H1 (cell line): ENCODE results near the gene TOM1L2.
"Not testable (repeated sequence)": the region's sequence is repeated elsewhere in the genome, so short reads cannot be mapped to it uniquely, and the experiment has no call there.

Source experiments
- ATF2 ChIP-seq: IDR thresholded peaks from 2 replicates; pipeline ENCODE4 v1.6.1; 2012; ENCODE audit warnings: low read length, inconsistent platforms
- BRCA1 ChIP-seq: IDR thresholded peaks from 2 replicates; pipeline ENCODE4 v1.6.1; 2012; ENCODE audit warnings: low read depth, low read length, improper control_type of control experiment
- EZH2 ChIP-seq: fragments of 200-600 bp; sonication (generic); IDR thresholded peaks from 2 replicates; pipeline ENCODE4 v1.7.1; 2012; ENCODE audit warnings: low read depth, mild to moderate bottlenecking, moderate library complexity, low read length, inconsistent platforms; ENCODE audit not compliant: severe bottlenecking
- HDAC2 ChIP-seq, 2 experiments: fragments of 300-600 bp in 1 of 2; sonication (generic) in 1 of 2; IDR thresholded peaks; 2 replicates each; pipeline ENCODE4 v1.6.1; 2011 to 2012; ENCODE audit warnings: low read depth in 2 of 2, low read length in 2 of 2, mild to moderate bottlenecking in 2 of 2, moderate library complexity in 2 of 2, borderline replicate concordance in 1 of 2, inconsistent platforms in 1 of 2
- JUN ChIP-seq: IDR thresholded peaks from 2 replicates; pipeline ENCODE4 v1.6.1; 2011; ENCODE audit warnings: low read depth, mild to moderate bottlenecking, improper control_type of control experiment, low read length
- KDM5A ChIP-seq: fragments of 200-600 bp; IDR thresholded peaks from 2 replicates; pipeline ENCODE4 v1.7.1; 2012; ENCODE audit warnings: mild to moderate bottlenecking, low read length, inconsistent platforms, mixed read lengths
- MAX ChIP-seq: IDR thresholded peaks from 2 replicates; pipeline ENCODE4 v1.6.1; 2012; ENCODE audit warnings: inconsistent platforms
- POLR2A ChIP-seq, 2 experiments: IDR thresholded peaks; 1 replicate in 1 of 2; 2 replicates in 1 of 2; pipeline ENCODE4 v1.6.1; 2011; ENCODE audit warnings: low read depth in 2 of 2, low read length in 2 of 2, mild to moderate bottlenecking in 2 of 2; ENCODE audit errors: control extremely low read depth in 1 of 2
- RBBP5 ChIP-seq: IDR thresholded peaks from 2 replicates; pipeline ENCODE4 v1.7.1; 2012; ENCODE audit warnings: low read depth, mild to moderate bottlenecking, inconsistent platforms, low read length, moderate library complexity, borderline replicate concordance
- SIN3A ChIP-seq, 2 experiments: IDR thresholded peaks in 1 of 2; conservative IDR thresholded peaks in 1 of 2; 2 replicates each; pipeline ENCODE4 v1.6.1; 2011 to 2012; ENCODE audit warnings: low read length in 2 of 2, improper control_type of control experiment in 1 of 2, low read depth in 1 of 2, mild to moderate bottlenecking in 1 of 2
- SP2 ChIP-seq: IDR thresholded peaks from 2 replicates; pipeline ENCODE4 v1.6.1; 2012; ENCODE audit warnings: mild to moderate bottlenecking, low read length, inconsistent platforms
- SRF ChIP-seq: IDR thresholded peaks from 2 replicates; pipeline ENCODE4 v1.6.1; 2011; ENCODE audit warnings: mild to moderate bottlenecking, low read depth, low read length, moderate library complexity
- TF ChIP-seq, protein P1 (sequence below), 3 experiments: IDR thresholded peaks; 1 replicate in 2 of 3; 2 replicates in 1 of 3; pipeline versions ENCODE4 v1.5.1 to v1.6.1; 2011; ENCODE audit warnings: low read length in 3 of 3, mild to moderate bottlenecking in 3 of 3, inconsistent platforms in 2 of 3, low read depth in 1 of 3, moderate library complexity in 1 of 3; ENCODE audit not compliant: insufficient read depth in 1 of 3; ENCODE audit errors: control extremely low read depth in 1 of 3
- TF ChIP-seq, protein P2 (sequence below): IDR thresholded peaks from 2 replicates; pipeline ENCODE4 v1.6.1; 2011; ENCODE audit warnings: low read length, improper control_type of control experiment

- TF ChIP-seq, protein P1, sequence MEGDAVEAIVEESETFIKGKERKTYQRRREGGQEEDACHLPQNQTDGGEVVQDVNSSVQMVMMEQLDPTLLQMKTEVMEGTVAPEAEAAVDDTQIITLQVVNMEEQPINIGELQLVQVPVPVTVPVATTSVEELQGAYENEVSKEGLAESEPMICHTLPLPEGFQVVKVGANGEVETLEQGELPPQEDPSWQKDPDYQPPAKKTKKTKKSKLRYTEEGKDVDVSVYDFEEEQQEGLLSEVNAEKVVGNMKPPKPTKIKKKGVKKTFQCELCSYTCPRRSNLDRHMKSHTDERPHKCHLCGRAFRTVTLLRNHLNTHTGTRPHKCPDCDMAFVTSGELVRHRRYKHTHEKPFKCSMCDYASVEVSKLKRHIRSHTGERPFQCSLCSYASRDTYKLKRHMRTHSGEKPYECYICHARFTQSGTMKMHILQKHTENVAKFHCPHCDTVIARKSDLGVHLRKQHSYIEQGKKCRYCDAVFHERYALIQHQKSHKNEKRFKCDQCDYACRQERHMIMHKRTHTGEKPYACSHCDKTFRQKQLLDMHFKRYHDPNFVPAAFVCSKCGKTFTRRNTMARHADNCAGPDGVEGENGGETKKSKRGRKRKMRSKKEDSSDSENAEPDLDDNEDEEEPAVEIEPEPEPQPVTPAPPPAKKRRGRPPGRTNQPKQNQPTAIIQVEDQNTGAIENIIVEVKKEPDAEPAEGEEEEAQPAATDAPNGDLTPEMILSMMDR (IDR thresholded peaks at IDR 0.05; ENCODE audit: control extremely low read depth in 1 of 3, insufficient read depth in 1 of 3, low read depth in 1 of 3, low read length in 3 of 3), result not testable (repeated sequence)
- TF ChIP-seq SIN3A (conservative IDR thresholded peaks at IDR 0.05 in 1 of 2, IDR thresholded peaks at IDR 0.05 in 1 of 2; ENCODE audit: low read depth in 1 of 2, low read length in 2 of 2); SRF; EZH2; ATF2; SP2; MAX; KDM5A; POLR2A (IDR thresholded peaks at IDR 0.05; ENCODE audit: control extremely low read depth in 1 of 2, low read depth in 2 of 2, low read length in 2 of 2); JUN; RBBP5; BRCA1; HDAC2 (IDR thresholded peaks at IDR 0.05; ENCODE audit: borderline replicate concordance in 1 of 2, low read depth in 2 of 2, low read length in 2 of 2): not testable (repeated sequence)
- TF ChIP-seq, protein P2, sequence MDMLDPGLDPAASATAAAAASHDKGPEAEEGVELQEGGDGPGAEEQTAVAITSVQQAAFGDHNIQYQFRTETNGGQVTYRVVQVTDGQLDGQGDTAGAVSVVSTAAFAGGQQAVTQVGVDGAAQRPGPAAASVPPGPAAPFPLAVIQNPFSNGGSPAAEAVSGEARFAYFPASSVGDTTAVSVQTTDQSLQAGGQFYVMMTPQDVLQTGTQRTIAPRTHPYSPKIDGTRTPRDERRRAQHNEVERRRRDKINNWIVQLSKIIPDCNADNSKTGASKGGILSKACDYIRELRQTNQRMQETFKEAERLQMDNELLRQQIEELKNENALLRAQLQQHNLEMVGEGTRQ, result not testable (repeated sequence)
Measured at GRCh38 chr17:17995887-17996286, 23.7 kb upstream of the TOM1L2 start.
